ENCODE measurements around the gene SLC5A10. TPM values are rescaled to one million over a fixed set of nuclear protein-coding genes. Genes with fewer than 3 reads are reported as not detected.
"Not testable (repeated sequence)": the region's sequence is repeated elsewhere in the genome, so short reads cannot be mapped to it uniquely, and the experiment has no call there.

Gene SLC5A10
- total RNA-seq, 2 donors from 2014 or later, result not detected

DNA sequence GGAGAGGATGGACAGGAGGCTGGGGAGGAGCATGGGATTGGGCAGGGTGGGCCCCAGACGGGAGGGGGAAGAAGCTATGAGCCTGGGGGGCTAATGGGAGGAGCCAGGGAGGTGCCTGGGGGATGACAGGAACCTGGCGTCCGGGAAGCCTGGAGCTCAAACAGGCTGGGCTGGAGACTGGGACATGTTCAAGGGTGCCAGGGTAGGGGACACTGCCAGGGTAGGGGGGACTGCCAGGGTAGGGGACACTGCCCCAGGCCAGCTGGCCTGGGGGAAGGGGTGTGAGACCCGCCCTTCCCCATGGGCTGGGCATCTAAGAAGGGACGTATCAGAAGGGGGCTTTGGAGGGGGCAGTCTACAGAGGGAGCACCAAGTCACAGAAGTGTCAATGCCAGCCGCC, 59.6 kb downstream of the SLC5A10 start:
- DNase-seq (ENCODE audit: low spot score), result no peak
- intact Hi-C loops (cut with DNase I), result loop anchor here in 1 of 2 donors (10.0 kb wide), 1 partner anchor 1277 kb away; no protein-coding TSS in a partner anchor

- intact Hi-C loops (cut with DNase I), result loop anchor here in 1 of 2 donors (10.0 kb wide), 1 partner anchor 1278 kb away; no protein-coding TSS in a partner anchor
- no peak for DNase-seq (ENCODE audit: low spot score)
These were observed 60.5 kb downstream of the SLC5A10 start for GRCh38 chr17:19012171-19013080.

DNA sequence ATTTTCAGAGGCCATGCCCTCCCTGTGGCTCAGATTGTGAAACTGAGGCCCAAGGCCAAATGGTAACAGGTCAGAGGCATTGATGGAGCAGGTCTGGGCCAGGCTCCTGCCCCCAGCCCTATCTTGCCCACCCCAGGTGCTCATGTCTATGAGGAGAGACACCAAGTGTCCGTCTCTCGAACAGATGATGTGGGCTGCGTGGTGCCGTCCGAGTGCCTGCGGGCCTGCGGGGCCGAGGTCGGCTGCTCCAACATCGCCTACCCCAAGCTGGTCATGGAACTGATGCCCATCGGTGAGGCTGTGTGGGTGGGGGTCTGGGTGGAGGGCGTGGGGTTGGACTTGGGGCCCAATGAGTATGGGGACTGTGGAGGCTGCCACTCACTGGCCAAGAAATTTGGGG, 61.3 kb downstream of the SLC5A10 start:
- intact Hi-C loops (cut with DNase I), result loop anchor here in 1 of 2 donors (10.0 kb wide), 1 partner anchor 1278 kb away; no protein-coding TSS in a partner anchor
- no peak for DNase-seq (ENCODE audit: low spot score)

DNA sequence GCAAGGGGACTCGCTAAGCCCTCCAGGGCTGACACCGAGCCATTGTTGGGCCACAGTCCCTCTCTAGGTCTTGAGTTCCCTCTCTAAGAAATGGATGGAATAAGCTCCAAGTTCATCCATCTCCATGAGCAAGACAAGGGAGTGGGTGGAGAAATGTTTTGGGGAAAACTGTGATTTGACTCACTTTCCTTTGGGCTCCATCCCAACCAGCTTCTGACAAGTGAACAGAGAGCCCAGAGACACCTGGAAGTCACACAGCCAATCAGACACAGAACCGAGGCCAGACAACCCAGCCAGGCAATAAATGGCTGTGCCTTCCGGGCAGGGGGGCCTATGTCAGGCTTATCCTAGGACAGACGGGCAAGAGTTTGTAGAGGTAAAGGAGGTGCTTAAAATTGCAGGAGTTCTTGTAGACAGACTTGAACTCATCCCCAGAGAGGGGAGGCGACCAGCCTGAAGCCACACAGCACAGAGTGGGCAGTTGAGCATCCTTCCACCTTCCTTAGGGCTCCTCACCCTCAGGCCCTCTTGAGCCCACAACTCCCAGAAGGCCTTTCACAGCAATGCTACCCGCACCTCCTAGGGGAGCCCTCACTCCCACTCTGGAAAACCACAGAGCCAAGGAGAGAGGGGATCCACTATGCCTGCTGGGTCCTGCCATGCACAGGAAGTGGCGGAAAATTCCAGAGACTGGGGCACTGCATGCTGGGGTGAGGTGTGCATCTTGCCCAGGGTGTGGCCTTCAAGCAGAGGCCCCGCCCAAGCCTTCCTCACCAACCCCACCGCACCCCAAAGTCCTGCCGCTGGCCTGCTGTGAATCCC, 62.1 kb downstream of the SLC5A10 start:
- DNase-seq (ENCODE audit: low spot score), result no peak
- intact Hi-C loops (cut with DNase I), result loop anchor here in 1 of 2 donors (10.0 kb wide), 1 partner anchor 1279 kb away; no protein-coding TSS in a partner anchor

DNA sequence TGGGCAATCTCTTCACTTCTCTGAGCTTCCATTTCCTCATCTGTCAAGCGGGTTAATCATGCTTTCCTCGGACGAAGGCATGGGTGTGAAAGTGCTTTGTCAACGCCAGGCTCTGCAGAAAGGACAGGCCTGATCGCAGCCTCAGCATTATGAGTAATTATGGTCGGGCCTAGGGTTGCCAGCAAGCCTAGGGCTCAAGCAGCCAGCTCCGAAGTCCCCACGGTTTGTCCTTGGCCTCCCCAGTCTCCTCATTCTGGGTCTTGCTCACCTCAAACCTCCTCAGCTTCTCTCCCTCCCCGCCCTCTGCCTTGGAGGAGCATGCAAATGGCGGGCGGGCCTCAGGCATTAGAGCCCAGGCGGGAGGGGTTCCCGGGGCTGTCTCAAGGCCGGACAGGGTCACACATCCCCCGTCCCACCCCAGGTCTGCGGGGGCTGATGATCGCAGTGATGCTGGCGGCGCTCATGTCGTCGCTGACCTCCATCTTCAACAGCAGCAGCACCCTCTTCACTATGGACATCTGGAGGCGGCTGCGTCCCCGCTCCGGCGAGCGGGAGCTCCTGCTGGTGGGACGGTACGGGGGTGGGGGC, 62.8 kb downstream of the SLC5A10 start:
- no peak for DNase-seq (ENCODE audit: low spot score)
- intact Hi-C loops (cut with DNase I), result loop anchor here in 1 of 2 donors (5.0 to 10.0 kb wide), 2 partner anchors 47 to 1280 kb away; no protein-coding TSS in a partner anchor

DNA sequence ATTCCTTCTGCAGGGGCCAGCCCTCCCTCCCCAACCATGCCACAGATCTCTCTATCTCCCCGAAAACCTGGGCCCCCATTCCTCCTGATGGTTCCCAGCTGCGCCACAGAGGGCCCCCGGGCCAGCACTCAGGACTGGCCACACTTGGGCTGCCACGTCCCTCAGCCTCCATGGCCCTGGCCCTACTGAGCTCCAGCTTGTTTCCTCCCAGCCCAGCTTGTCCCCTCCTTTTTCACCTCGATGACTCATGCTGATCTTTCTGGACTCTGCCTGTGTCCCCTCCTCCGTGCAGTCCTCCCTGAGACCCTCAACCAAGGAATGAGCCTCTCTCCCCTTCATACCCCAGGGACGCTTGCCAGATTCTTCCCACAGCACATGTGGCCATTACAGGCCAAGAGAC, 63.5 kb downstream of the SLC5A10 start:
- intact Hi-C loops (cut with DNase I), result loop anchor here in 1 of 2 donors (5.0 to 10.0 kb wide), 2 partner anchors 48 to 1281 kb away; no protein-coding TSS in a partner anchor
- no peak for DNase-seq (ENCODE audit: low spot score)

- DNase-seq (ENCODE audit: low spot score), result peak; percentile 55
- intact Hi-C loops (cut with DNase I), result loop anchor here in 1 of 2 donors (5.0 to 10.0 kb wide), 2 partner anchors 49 to 1281 kb away; no protein-coding TSS in a partner anchor
These were observed 64.3 kb downstream of the SLC5A10 start for GRCh38 chr17:19016297-19016696.

- intact Hi-C loops (cut with DNase I), result loop anchor here in 1 of 2 donors (5.0 to 10.0 kb wide), 2 partner anchors 50 to 1282 kb away; no protein-coding TSS in a partner anchor
- no peak for DNase-seq (ENCODE audit: low spot score)
These were observed 64.9 kb downstream of the SLC5A10 start for GRCh38 chr17:19016881-19017280.

DNA sequence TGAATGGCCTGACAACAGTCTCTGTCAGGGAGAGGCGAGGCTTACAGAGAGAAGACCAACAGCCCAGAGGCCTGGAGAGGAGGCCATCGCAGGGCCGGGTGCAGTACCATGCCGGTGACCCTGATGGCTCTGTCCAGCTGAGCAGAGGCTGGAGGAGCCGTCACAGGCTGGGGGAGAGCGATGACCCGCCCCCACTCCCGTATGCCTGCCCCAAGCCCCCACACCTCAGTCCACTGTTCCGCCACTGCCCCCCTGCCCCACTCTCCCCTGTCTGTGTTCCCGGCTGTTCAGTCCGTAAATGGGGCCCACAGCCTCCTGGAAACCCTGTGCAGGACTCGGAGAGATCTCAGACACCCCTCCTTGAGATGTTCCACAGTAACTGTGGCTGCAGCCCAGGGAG, 65.4 kb downstream of the SLC5A10 start:
- intact Hi-C loops (cut with DNase I), result loop anchor here in 1 of 2 donors (5.0 to 10.0 kb wide), 2 partner anchors 50 to 1283 kb away; no protein-coding TSS in a partner anchor
- peak; percentile 66 for DNase-seq (ENCODE audit: low spot score)

DNA sequence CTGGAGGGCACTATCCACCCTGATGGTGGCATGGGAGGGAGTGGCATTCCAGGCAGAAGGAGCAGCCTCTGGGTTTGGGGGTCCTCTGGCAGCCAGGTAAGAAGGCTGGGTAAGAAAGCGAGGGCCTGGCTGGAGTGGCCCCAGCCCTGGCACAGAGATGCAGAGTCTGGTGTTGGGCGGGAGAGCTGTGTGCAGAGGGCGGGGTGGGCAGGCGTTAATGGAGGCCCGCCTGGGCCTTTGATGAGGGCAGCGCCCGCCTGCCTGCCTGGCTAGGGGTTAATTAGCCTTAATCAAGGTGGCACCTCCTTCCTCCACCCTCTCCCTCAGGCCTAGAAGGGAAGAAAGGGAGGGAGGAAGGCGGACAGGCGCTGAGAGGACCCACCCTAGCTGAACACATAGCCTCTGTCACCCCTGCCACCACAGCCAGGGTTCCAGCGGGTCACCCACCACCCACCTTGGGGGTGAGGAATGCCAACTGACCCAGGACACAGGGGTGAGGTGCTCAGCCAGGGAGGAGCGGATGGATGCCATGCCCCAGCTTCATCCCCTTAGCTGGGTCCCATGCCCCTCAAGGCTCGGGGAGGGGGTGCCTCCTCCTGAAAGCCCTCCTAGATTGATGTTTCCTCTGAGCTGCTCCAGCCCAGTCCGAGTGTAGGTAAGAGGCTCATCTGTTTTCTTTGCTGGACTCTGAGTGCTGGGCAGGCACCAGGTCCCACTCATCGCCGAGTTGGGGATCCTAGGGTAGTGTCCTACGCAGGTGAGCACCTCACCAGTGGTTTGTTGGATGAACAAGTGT, 66.0 kb downstream of the SLC5A10 start:
- peak; percentile 64 for DNase-seq (ENCODE audit: low spot score)
- intact Hi-C loops (cut with DNase I), result loop anchor here in 1 of 2 donors (5.0 to 10.0 kb wide), 2 partner anchors 51 to 1283 kb away; no protein-coding TSS in a partner anchor

- intact Hi-C loops (cut with DNase I), result loop anchor here in 1 of 2 donors (5.0 to 10.0 kb wide), 2 partner anchors 51 to 1284 kb away; no protein-coding TSS in a partner anchor
- peak; percentile 41 for DNase-seq (ENCODE audit: low spot score)
These were observed 66.6 kb downstream of the SLC5A10 start for GRCh38 chr17:19018600-19018950.

- intact Hi-C loops (cut with DNase I), result loop anchor here in 1 of 2 donors (5.0 to 10.0 kb wide), 2 partner anchors 52 to 1284 kb away; no protein-coding TSS in a partner anchor
- DNase-seq (ENCODE audit: low spot score), result peak; percentile 79
These were observed 67.3 kb downstream of the SLC5A10 start for GRCh38 chr17:19019041-19019941.

- intact Hi-C loops (cut with DNase I), result no loop called here
- DNase-seq (ENCODE audit: low spot score), result peak; percentile 66
These were observed 68.1 kb downstream of the SLC5A10 start for GRCh38 chr17:19020016-19020415.

DNA sequence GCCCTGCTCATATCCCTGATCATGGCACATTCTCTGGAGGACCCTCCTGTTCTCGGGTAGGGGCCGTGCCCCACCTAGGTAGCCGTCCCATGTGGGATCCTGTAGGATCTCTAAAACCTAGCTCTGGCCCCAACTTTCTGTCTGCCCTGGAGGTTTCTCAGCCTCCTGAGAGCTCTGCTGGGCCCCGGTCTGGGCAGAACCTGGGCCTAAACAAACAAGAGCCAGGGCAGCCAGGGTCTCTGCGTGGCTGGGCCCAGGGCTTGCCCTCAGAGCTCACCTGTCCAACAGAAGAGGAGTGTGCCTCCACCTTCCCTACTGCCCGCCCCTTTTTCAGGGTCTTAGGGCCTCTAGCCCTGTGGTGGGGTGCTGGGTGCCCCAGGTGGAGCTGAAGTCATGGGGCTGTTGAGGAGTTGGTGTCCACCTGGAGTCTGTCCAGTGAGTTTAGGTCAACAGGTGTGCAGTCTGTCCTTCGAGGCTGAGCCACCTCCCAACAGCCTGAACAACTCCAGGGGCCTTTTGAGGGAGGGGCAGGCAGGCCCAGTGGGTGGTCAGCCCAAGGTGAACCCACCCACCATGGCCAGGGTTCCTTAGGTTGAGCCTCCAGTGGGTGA, 69.2 kb downstream of the SLC5A10 start:
- intact Hi-C loops (cut with DNase I); DNase-seq (ENCODE audit: low spot score): not testable (repeated sequence)

DNA sequence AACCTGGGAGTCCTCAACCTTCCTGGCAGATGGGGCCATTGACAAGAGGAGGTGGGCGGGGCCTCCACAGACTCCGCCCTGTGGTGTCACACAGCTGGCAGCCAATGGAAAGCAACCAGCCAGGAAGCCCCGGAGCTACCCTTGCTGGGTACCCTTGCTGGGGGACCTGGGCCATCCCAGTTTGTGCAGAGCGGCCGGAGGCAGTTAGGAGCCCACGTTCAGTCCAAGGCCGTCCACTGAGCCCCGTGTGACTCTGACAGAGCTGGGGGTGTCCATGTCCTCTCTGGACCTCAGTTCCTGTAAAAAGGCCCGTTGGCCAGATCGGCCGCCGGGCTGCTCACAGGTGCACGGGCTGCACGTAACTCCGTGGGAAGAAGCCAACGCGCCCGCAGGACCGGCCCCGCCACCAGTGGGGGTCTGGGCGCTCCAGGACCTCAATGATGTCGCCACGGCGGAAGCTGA, 69.7 kb downstream of the SLC5A10 start:
- peak; percentile 79 for DNase-seq (ENCODE audit: low spot score)
- intact Hi-C loops (cut with DNase I), result no loop called here

DNA sequence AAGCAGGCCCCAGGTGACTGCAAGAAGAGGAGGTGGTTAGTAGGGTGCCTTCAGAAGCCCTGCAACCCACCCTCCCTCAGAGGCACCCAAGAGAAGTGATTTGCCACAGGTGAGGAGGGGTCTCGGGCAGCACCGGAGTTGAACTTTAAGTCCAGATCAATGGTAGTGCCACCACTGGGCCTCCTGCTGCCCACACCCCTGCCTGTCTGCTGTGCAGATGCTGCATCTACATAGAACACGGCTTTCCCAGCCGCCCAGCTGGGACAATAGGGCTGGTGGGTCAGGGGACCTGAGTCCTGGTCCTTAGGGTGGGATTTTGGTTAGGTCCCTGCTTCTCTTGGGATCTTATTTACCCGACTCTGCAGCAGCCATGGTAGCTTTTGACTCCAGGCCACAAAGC, 70.2 kb downstream of the SLC5A10 start:
- peak; percentile 49 for DNase-seq (ENCODE audit: low spot score)
- intact Hi-C loops (cut with DNase I), result no loop called here
